Natural killer cell (primary cell): Measurements from ENCODE around the gene TEPSIN. TPM values are rescaled to one million over a fixed set of nuclear protein-coding genes. Genes with fewer than 3 reads are reported as not detected.

Experiments used
- ATAC-seq, 3 donors: fragments of 150-1000 bp in 2 of 3; fragments of 200-7000 bp in 1 of 3; cut with Tn5 transposase; 1 replicate in 1 of 3; 2 replicates in 2 of 3; pipeline ENCODE4 v1.10.0; 2021; ENCODE audit warnings: mild to moderate bottlenecking in 2 of 3, moderate library complexity in 2 of 3
- DNase-seq, 2 donors: peaks; one replicate each; pipeline versions ENCODE4 v3.0.0 to v3.0.0-alpha.2; 2013 to 2021; ENCODE audit warnings: mixed read lengths in 1 of 2
- H3K27ac ChIP-seq: one replicate; pipeline ENCODE4 v1.5.1; 2013; ENCODE audit warnings: mild to moderate bottlenecking, low read length
- H3K27me3 ChIP-seq: one replicate; pipeline ENCODE4 v1.6.1; 2013; ENCODE audit warnings: low read length; ENCODE audit not compliant: control insufficient read depth, insufficient read depth
- H3K36me3 ChIP-seq: one replicate; pipeline ENCODE4 v1.6.1; 2013; ENCODE audit warnings: low read length; ENCODE audit not compliant: control insufficient read depth, insufficient read depth
- H3K4me1 ChIP-seq: one replicate; pipeline ENCODE4 v1.6.1; 2013; ENCODE audit warnings: low read length; ENCODE audit not compliant: control insufficient read depth, insufficient read depth
- H3K4me3 ChIP-seq: one replicate; pipeline ENCODE4 v1.5.1; 2013; ENCODE audit warnings: low read length
- H3K9me3 ChIP-seq: one replicate; pipeline ENCODE4 v1.6.1; 2013; ENCODE audit warnings: low read length; ENCODE audit not compliant: control insufficient read depth, insufficient read depth
- H3K27ac Mint-ChIP-seq, 2 donors: one replicate each; pipeline ENCODE4 v1.8.0; 2022; ENCODE audit warnings: mild to moderate bottlenecking in 2 of 2, mixed read lengths in 2 of 2, moderate library complexity in 1 of 2
- H3K27me3 Mint-ChIP-seq, 2 donors: one replicate each; pipeline ENCODE4 v1.8.0; 2022; ENCODE audit warnings: low read depth in 2 of 2, mixed read lengths in 2 of 2
- H3K36me3 Mint-ChIP-seq: one replicate; pipeline ENCODE4 v1.8.0; 2022; ENCODE audit warnings: mixed read lengths
- H3K4me1 Mint-ChIP-seq, 2 donors: one replicate each; pipeline ENCODE4 v1.8.0; 2022; ENCODE audit warnings: mixed read lengths in 2 of 2
- H3K4me3 Mint-ChIP-seq: one replicate; pipeline ENCODE4 v1.8.0; 2022; ENCODE audit warnings: mild to moderate bottlenecking, moderate library complexity, mixed read lengths
- H3K9me3 Mint-ChIP-seq, 2 donors: one replicate each; pipeline ENCODE4 v1.8.0; 2022; ENCODE audit warnings: mixed read lengths in 2 of 2
- CTCF ChIP-seq: fragments of 200-600 bp; IDR thresholded peaks from one replicate; pipeline ENCODE4 v1.8.0; 2022; ENCODE audit warnings: antibody characterized with exemption
- WGBS: methylation state at CpG from one replicate; pipeline ENCODE4 v1.1.7; 2013; ENCODE audit warnings: missing lambda C conversion rate; ENCODE audit not compliant: insufficient coverage; 5-methylcytosine and 5-hydroxymethylcytosine counted together
- intact Hi-C: fragments of 100-400 bp; cut with micrococcal nuclease; formaldehyde crosslinking; loops from one replicate; pipeline ENCODE4 v1.14.2; 2022
- total RNA-seq, 4 donors: library from RNA; stranded (reverse); fragments of 120-200 nt in 1 of 4; gene quantifications; one replicate each; pipeline versions ENCODE4 v1.2.3 to v1.2.4, GENCODE V29; 2013 to 2022

TEPSIN gene
- total RNA-seq, 3 donors from 2014 or later (not counting 1 experiment from before 2014, with no cell fraction given): 89.8 to 137 (median 126) TPM

- DNase-seq (no peak), ATAC-seq (no peak)
- Mint-ChIP-seq H3K4me3 (no peak overlapping the region), H3K9me3 (no peaks in the 10 kb centered on the region), H3K27me3 (no peaks in the 10 kb centered on the region), H3K27ac (no peak overlapping the region), H3K4me1 (peaks cover 5 to 9% of the 10 kb centered on the region in 2 donors), H3K36me3 (no peaks in the 10 kb centered on the region)
- intact Hi-C loops: no loop called here
- Histone ChIP-seq H3K36me3 (peaks cover 60% of the 10 kb centered on the region), H3K27me3 (no peaks in the 10 kb centered on the region), H3K4me1 (peaks cover 5% of the 10 kb centered on the region), H3K4me3 (no peak overlapping the region), H3K9me3 (no peaks in the 10 kb centered on the region), H3K27ac (no peak overlapping the region)
- WGBS: 97% methylated on average over 50 of the region's 50 CpGs
- no peak for TF ChIP-seq CTCF
These were observed 40.7 kb upstream of the TEPSIN start for GRCh38 chr17:81279278-81280275.

GRCh38 chr17:81278831-81279230 is 40.0 kb upstream of the TEPSIN start:
- ATAC-seq (no peak), DNase-seq (no peak)
- no peak overlapping the region for H3K4me3 Mint-ChIP-seq
- H3K4me1 ChIP-seq: no peaks in the 10 kb centered on the region
- H3K36me3 ChIP-seq: peaks cover 67% of the 10 kb centered on the region
- peaks cover 0 to 4% of the 10 kb centered on the region in 2 donors for H3K4me1 Mint-ChIP-seq
- H3K36me3 Mint-ChIP-seq: no peaks in the 10 kb centered on the region
- intact Hi-C loops: no loop called here
- H3K27ac ChIP-seq: no peak overlapping the region
- TF ChIP-seq CTCF: no peak
- no peaks in the 10 kb centered on the region for H3K27me3 ChIP-seq
- 96% methylated on average over 8 of the region's 8 CpGs for WGBS
- H3K9me3 ChIP-seq: no peaks in the 10 kb centered on the region
- H3K27me3 Mint-ChIP-seq: no peaks in the 10 kb centered on the region
- H3K9me3 Mint-ChIP-seq: no peaks in the 10 kb centered on the region
- no peak overlapping the region for H3K4me3 ChIP-seq
- H3K27ac Mint-ChIP-seq: no peak overlapping the region

GRCh38 chr17:81277946-81278693 is 39.3 kb upstream of the TEPSIN start:
- no peaks in the 10 kb centered on the region for H3K27me3 Mint-ChIP-seq
- DNase-seq (no peak), ATAC-seq (no peak)
- Histone ChIP-seq H3K36me3 (peaks cover 71% of the 10 kb centered on the region), H3K9me3 (no peaks in the 10 kb centered on the region), H3K4me1 (no peaks in the 10 kb centered on the region), H3K27me3 (no peaks in the 10 kb centered on the region), H3K4me3 (no peak overlapping the region), H3K27ac (no peak overlapping the region)
- TF ChIP-seq CTCF: no peak
- H3K4me3 Mint-ChIP-seq: no peak overlapping the region
- intact Hi-C loops: no loop called here
- WGBS: 97% methylated on average over 20 of the region's 20 CpGs
- no peaks in the 10 kb centered on the region for H3K9me3 Mint-ChIP-seq
- no peaks in the 10 kb centered on the region for H3K36me3 Mint-ChIP-seq
- H3K27ac Mint-ChIP-seq: no peak overlapping the region
- peaks cover 0 to 4% of the 10 kb centered on the region in 2 donors for H3K4me1 Mint-ChIP-seq
